HEK293 (cell line): Measurements from ENCODE around the gene TMPRSS6.
A peak's percentile ranks its signal among the peaks of the same experiment; 100 is the strongest.

Experiments used
- BCL11B ChIP-seq: fragments of 450-650 bp; formaldehyde crosslinking; IDR thresholded peaks from 2 replicates; pipeline ENCODE4 v1.5.1; 2016; ENCODE audit warnings: low read depth, missing biosample characterization, missing genetic modification characterization
- GFI1B ChIP-seq: fragments of 450-650 bp; formaldehyde crosslinking; IDR thresholded peaks from 2 replicates; pipeline ENCODE4 v1.5.1; 2016; ENCODE audit warnings: missing biosample characterization, missing genetic modification characterization
- HIC1 ChIP-seq: fragments of 450-650 bp; formaldehyde crosslinking; IDR thresholded peaks from 2 replicates; pipeline ENCODE4 v1.5.1; 2016; ENCODE audit warnings: missing biosample characterization, missing genetic modification characterization
- HOXC10 ChIP-seq: sonication (generic); formaldehyde crosslinking; IDR thresholded peaks from 2 replicates; pipeline ENCODE4 v1.8.1; 2023; ENCODE audit warnings: mild to moderate bottlenecking, missing genetic modification reagents
- MEIS1 ChIP-seq: sonication (generic); formaldehyde crosslinking; IDR thresholded peaks from 2 replicates; pipeline ENCODE4 v1.8.1; 2022; ENCODE audit warnings: missing genetic modification reagents, mild to moderate bottlenecking, borderline replicate concordance
- SCRT2 ChIP-seq: fragments of 450-650 bp; formaldehyde crosslinking; IDR thresholded peaks from 2 replicates; pipeline ENCODE4 v1.5.1; 2016; ENCODE audit warnings: missing biosample characterization, missing genetic modification characterization
- ZBTB48 ChIP-seq: fragments of 450-650 bp; formaldehyde crosslinking; IDR thresholded peaks from 2 replicates; pipeline ENCODE4 v1.5.1; 2016; ENCODE audit warnings: missing biosample characterization, missing genetic modification characterization
- ZBTB7A ChIP-seq: fragments of 450-650 bp; formaldehyde crosslinking; IDR thresholded peaks from 2 replicates; pipeline ENCODE4 v1.5.1; 2016; ENCODE audit warnings: low read depth, missing biosample characterization, missing genetic modification characterization
- ZIC2 ChIP-seq: fragments of 450-650 bp; formaldehyde crosslinking; IDR thresholded peaks from 2 replicates; pipeline ENCODE4 v1.5.1; 2016; ENCODE audit warnings: missing biosample characterization, missing genetic modification characterization
- ZNF140 ChIP-seq: fragments of 450-650 bp; formaldehyde crosslinking; IDR thresholded peaks from 2 replicates; pipeline ENCODE4 v1.5.1; 2016; ENCODE audit warnings: missing biosample characterization, missing genetic modification characterization
- ZNF157 ChIP-seq: fragments of 450-650 bp; formaldehyde crosslinking; IDR thresholded peaks from 2 replicates; pipeline ENCODE4 v1.5.1; 2016; ENCODE audit warnings: missing biosample characterization, missing genetic modification characterization
- ZNF555 ChIP-seq: fragments of 450-650 bp; formaldehyde crosslinking; conservative IDR thresholded peaks from 2 replicates; pipeline ENCODE4 v1.5.1; 2017; ENCODE audit warnings: missing biosample characterization, mild to moderate bottlenecking, missing genetic modification characterization, inconsistent platforms
- ZNF571 ChIP-seq: fragments of 450-650 bp; formaldehyde crosslinking; IDR thresholded peaks from 2 replicates; pipeline ENCODE4 v1.5.0; 2017; ENCODE audit warnings: missing biosample characterization, missing genetic modification characterization
- ZNF629 ChIP-seq: fragments of 450-650 bp; formaldehyde crosslinking; IDR thresholded peaks from 2 replicates; pipeline ENCODE4 v1.5.1; 2017; ENCODE audit warnings: missing biosample characterization, missing genetic modification characterization
- ZNF654 ChIP-seq: fragments of 450-650 bp; formaldehyde crosslinking; IDR thresholded peaks from 2 replicates; pipeline ENCODE4 v1.5.1; 2016; ENCODE audit warnings: low read depth, missing biosample characterization, missing genetic modification characterization
- ZNF670 ChIP-seq: fragments of 450-650 bp; formaldehyde crosslinking; IDR thresholded peaks from 2 replicates; pipeline ENCODE4 v1.5.1; 2016; ENCODE audit warnings: missing biosample characterization, missing genetic modification characterization, low read depth
- ZNF677 ChIP-seq: fragments of 450-650 bp; IDR thresholded peaks from 2 replicates; pipeline ENCODE4 v1.5.0; 2018; ENCODE audit warnings: missing biosample characterization, mild to moderate bottlenecking, missing genetic modification characterization, moderate library complexity
- ZNF830 ChIP-seq: fragments of 450-650 bp; IDR thresholded peaks from 2 replicates; pipeline ENCODE4 v1.5.0; 2018; ENCODE audit warnings: missing biosample characterization, missing genetic modification characterization, low read depth, mild to moderate bottlenecking, moderate library complexity
- TF ChIP-seq, protein P1 (sequence below): fragments of 450-650 bp; formaldehyde crosslinking; IDR thresholded peaks from 2 replicates; pipeline ENCODE4 v1.5.1; 2016; ENCODE audit warnings: missing biosample characterization, missing genetic modification characterization, borderline replicate concordance
- TF ChIP-seq, protein P2 (sequence below): fragments of 450-650 bp; IDR thresholded peaks from 2 replicates; pipeline ENCODE4 v1.5.1; 2018; ENCODE audit warnings: missing biosample characterization, missing genetic modification characterization
- TF ChIP-seq, protein P3 (sequence below): fragments of 450-650 bp; formaldehyde crosslinking; IDR thresholded peaks from 2 replicates; pipeline ENCODE4 v1.5.1; 2017; ENCODE audit warnings: missing biosample characterization, missing genetic modification characterization
- TF ChIP-seq, protein P4 (sequence below): fragments of 450-650 bp; formaldehyde crosslinking; IDR thresholded peaks from 2 replicates; pipeline ENCODE4 v1.5.1; 2016; ENCODE audit warnings: missing biosample characterization, missing genetic modification characterization
- TF ChIP-seq, protein P5 (sequence below): fragments of 450-650 bp; formaldehyde crosslinking; IDR thresholded peaks from 2 replicates; pipeline ENCODE4 v1.5.1; 2017; ENCODE audit warnings: missing biosample characterization, missing genetic modification characterization

The TMPRSS6 gene

GRCh38 chr22:37018815-37019308, 90.7 kb downstream of the TMPRSS6 start (continued):
- TF ChIP-seq, protein P1, sequence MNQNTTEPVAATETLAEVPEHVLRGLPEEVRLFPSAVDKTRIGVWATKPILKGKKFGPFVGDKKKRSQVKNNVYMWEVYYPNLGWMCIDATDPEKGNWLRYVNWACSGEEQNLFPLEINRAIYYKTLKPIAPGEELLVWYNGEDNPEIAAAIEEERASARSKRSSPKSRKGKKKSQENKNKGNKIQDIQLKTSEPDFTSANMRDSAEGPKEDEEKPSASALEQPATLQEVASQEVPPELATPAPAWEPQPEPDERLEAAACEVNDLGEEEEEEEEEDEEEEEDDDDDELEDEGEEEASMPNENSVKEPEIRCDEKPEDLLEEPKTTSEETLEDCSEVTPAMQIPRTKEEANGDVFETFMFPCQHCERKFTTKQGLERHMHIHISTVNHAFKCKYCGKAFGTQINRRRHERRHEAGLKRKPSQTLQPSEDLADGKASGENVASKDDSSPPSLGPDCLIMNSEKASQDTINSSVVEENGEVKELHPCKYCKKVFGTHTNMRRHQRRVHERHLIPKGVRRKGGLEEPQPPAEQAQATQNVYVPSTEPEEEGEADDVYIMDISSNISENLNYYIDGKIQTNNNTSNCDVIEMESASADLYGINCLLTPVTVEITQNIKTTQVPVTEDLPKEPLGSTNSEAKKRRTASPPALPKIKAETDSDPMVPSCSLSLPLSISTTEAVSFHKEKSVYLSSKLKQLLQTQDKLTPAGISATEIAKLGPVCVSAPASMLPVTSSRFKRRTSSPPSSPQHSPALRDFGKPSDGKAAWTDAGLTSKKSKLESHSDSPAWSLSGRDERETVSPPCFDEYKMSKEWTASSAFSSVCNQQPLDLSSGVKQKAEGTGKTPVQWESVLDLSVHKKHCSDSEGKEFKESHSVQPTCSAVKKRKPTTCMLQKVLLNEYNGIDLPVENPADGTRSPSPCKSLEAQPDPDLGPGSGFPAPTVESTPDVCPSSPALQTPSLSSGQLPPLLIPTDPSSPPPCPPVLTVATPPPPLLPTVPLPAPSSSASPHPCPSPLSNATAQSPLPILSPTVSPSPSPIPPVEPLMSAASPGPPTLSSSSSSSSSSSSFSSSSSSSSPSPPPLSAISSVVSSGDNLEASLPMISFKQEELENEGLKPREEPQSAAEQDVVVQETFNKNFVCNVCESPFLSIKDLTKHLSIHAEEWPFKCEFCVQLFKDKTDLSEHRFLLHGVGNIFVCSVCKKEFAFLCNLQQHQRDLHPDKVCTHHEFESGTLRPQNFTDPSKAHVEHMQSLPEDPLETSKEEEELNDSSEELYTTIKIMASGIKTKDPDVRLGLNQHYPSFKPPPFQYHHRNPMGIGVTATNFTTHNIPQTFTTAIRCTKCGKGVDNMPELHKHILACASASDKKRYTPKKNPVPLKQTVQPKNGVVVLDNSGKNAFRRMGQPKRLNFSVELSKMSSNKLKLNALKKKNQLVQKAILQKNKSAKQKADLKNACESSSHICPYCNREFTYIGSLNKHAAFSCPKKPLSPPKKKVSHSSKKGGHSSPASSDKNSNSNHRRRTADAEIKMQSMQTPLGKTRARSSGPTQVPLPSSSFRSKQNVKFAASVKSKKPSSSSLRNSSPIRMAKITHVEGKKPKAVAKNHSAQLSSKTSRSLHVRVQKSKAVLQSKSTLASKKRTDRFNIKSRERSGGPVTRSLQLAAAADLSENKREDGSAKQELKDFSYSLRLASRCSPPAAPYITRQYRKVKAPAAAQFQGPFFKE (tag by site-specific recombination): no peak
- TF ChIP-seq ZNF670: no peak
- TF ChIP-seq ZNF571 (tag by site-specific recombination): no peak
- no peak for TF ChIP-seq ZNF140
- TF ChIP-seq ZNF629 (tag by site-specific recombination): peak; percentile 30; the same call in 1 of the 2 replicates
- TF ChIP-seq ZNF654 (tag by site-specific recombination): no peak
- TF ChIP-seq ZNF677 (tag by site-specific recombination): no peak
- TF ChIP-seq ZNF157 (tag by site-specific recombination): no peak
- TF ChIP-seq HIC1 (tag by site-specific recombination): peak; percentile 40; the same call in 1 of the 2 replicates
- no peak for TF ChIP-seq ZNF555 (tag by site-specific recombination)
- TF ChIP-seq, protein P2, sequence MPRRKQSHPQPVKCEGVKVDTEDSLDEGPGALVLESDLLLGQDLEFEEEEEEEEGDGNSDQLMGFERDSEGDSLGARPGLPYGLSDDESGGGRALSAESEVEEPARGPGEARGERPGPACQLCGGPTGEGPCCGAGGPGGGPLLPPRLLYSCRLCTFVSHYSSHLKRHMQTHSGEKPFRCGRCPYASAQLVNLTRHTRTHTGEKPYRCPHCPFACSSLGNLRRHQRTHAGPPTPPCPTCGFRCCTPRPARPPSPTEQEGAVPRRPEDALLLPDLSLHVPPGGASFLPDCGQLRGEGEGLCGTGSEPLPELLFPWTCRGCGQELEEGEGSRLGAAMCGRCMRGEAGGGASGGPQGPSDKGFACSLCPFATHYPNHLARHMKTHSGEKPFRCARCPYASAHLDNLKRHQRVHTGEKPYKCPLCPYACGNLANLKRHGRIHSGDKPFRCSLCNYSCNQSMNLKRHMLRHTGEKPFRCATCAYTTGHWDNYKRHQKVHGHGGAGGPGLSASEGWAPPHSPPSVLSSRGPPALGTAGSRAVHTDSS: 0 out of 2 replicates have a peak, but pooled peaks have one; percentile 19
- no peak for TF ChIP-seq ZBTB7A (tag by site-specific recombination)
- no peak for TF ChIP-seq BCL11B (tag by site-specific recombination)
- 0 out of 2 replicates have a peak, but pooled peaks have one; percentile 59 for TF ChIP-seq ZBTB48
- TF ChIP-seq, protein P3, sequence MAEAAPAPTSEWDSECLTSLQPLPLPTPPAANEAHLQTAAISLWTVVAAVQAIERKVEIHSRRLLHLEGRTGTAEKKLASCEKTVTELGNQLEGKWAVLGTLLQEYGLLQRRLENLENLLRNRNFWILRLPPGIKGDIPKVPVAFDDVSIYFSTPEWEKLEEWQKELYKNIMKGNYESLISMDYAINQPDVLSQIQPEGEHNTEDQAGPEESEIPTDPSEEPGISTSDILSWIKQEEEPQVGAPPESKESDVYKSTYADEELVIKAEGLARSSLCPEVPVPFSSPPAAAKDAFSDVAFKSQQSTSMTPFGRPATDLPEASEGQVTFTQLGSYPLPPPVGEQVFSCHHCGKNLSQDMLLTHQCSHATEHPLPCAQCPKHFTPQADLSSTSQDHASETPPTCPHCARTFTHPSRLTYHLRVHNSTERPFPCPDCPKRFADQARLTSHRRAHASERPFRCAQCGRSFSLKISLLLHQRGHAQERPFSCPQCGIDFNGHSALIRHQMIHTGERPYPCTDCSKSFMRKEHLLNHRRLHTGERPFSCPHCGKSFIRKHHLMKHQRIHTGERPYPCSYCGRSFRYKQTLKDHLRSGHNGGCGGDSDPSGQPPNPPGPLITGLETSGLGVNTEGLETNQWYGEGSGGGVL (tag by site-specific recombination): no peak
- TF ChIP-seq MEIS1: no peak
- TF ChIP-seq GFI1B (tag by site-specific recombination): no peak
- no peak for TF ChIP-seq ZNF830 (tag by site-specific recombination)
- TF ChIP-seq, protein P4, sequence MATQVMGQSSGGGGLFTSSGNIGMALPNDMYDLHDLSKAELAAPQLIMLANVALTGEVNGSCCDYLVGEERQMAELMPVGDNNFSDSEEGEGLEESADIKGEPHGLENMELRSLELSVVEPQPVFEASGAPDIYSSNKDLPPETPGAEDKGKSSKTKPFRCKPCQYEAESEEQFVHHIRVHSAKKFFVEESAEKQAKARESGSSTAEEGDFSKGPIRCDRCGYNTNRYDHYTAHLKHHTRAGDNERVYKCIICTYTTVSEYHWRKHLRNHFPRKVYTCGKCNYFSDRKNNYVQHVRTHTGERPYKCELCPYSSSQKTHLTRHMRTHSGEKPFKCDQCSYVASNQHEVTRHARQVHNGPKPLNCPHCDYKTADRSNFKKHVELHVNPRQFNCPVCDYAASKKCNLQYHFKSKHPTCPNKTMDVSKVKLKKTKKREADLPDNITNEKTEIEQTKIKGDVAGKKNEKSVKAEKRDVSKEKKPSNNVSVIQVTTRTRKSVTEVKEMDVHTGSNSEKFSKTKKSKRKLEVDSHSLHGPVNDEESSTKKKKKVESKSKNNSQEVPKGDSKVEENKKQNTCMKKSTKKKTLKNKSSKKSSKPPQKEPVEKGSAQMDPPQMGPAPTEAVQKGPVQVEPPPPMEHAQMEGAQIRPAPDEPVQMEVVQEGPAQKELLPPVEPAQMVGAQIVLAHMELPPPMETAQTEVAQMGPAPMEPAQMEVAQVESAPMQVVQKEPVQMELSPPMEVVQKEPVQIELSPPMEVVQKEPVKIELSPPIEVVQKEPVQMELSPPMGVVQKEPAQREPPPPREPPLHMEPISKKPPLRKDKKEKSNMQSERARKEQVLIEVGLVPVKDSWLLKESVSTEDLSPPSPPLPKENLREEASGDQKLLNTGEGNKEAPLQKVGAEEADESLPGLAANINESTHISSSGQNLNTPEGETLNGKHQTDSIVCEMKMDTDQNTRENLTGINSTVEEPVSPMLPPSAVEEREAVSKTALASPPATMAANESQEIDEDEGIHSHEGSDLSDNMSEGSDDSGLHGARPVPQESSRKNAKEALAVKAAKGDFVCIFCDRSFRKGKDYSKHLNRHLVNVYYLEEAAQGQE: no peak
- peak; percentile 30; the same call in 1 of the 2 replicates for TF ChIP-seq ZIC2 (tag by site-specific recombination)
- TF ChIP-seq HOXC10 (CRISPR knock-in tag): no peak
- no peak for TF ChIP-seq SCRT2 (tag by site-specific recombination)
- TF ChIP-seq, protein P5, sequence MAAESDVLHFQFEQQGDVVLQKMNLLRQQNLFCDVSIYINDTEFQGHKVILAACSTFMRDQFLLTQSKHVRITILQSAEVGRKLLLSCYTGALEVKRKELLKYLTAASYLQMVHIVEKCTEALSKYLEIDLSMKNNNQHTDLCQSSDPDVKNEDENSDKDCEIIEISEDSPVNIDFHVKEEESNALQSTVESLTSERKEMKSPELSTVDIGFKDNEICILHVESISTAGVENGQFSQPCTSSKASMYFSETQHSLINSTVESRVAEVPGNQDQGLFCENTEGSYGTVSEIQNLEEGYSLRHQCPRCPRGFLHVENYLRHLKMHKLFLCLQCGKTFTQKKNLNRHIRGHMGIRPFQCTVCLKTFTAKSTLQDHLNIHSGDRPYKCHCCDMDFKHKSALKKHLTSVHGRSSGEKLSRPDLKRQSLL (tag by site-specific recombination): no peak
